Astrocyte (in vitro differentiated cells and primary cell): ENCODE results near the gene UGT1A10. TPM values are rescaled to one million over a fixed set of nuclear protein-coding genes. Genes with fewer than 3 reads are reported as not detected.

Experiments used
- DNase-seq: peaks from one replicate; pipeline ENCODE4 v3.0.0-alpha.2; 2010; ENCODE audit warnings: low read depth
- FAIRE-seq: peaks from 2 replicates; lab custom pipeline; 2011; peaks lifted over from hg19 to GRCh38; lab: Jason Lieb, UNC
- H2AFZ ChIP-seq: 2 replicates; pipeline ENCODE4 v1.6.0; 2012; ENCODE audit warnings: low read depth, low read length, inconsistent platforms
- H3K27ac ChIP-seq: 2 replicates; pipeline ENCODE4 v1.5.1; 2011; ENCODE audit warnings: low read depth, low read length, inconsistent platforms
- H3K27me3 ChIP-seq: 2 replicates; pipeline ENCODE4 v1.6.0; 2011; ENCODE audit warnings: low read length, inconsistent platforms; ENCODE audit not compliant: insufficient read depth
- H3K36me3 ChIP-seq: 2 replicates; pipeline ENCODE4 v1.5.1; 2011; ENCODE audit warnings: low read length, inconsistent platforms; ENCODE audit not compliant: insufficient read depth
- H3K4me1 ChIP-seq: 2 replicates; pipeline ENCODE4 v1.5.1; 2011; ENCODE audit warnings: low read length, inconsistent platforms; ENCODE audit not compliant: insufficient read depth
- H3K4me2 ChIP-seq: 2 replicates; pipeline ENCODE4 v1.6.0; 2012; ENCODE audit warnings: low read length, inconsistent platforms
- H3K4me3 ChIP-seq: 2 replicates; pipeline ENCODE4 v1.5.1; 2011; ENCODE audit warnings: low read depth, mild to moderate bottlenecking, low read length, inconsistent platforms; ENCODE audit not compliant: insufficient read depth
- H3K79me2 ChIP-seq: 2 replicates; pipeline ENCODE4 v1.6.0; 2012; ENCODE audit warnings: mild to moderate bottlenecking, low read length, inconsistent platforms; ENCODE audit not compliant: insufficient read depth
- H3K9ac ChIP-seq: 2 replicates; pipeline ENCODE4 v1.6.0; 2012; ENCODE audit warnings: mild to moderate bottlenecking, low read length, inconsistent platforms
- H3K9me3 ChIP-seq: 2 replicates; pipeline ENCODE4 v1.5.1; 2012; ENCODE audit warnings: low read depth, mild to moderate bottlenecking, low read length, inconsistent platforms; ENCODE audit not compliant: insufficient read depth
- H4K20me1 ChIP-seq: 2 replicates; pipeline ENCODE4 v1.6.0; 2012; ENCODE audit warnings: low read length, inconsistent platforms; ENCODE audit not compliant: insufficient read depth
- H3K27ac Mint-ChIP-seq: one replicate; pipeline ENCODE4 v1.8.0; 2021; ENCODE audit warnings: mild to moderate bottlenecking, mixed read lengths; ENCODE audit not compliant: unreplicated experiment
- H3K27me3 Mint-ChIP-seq: one replicate; pipeline ENCODE4 v1.8.0; 2021; ENCODE audit warnings: low read depth, mixed read lengths; ENCODE audit not compliant: unreplicated experiment
- H3K36me3 Mint-ChIP-seq: one replicate; pipeline ENCODE4 v1.8.0; 2021; ENCODE audit warnings: low read depth, mixed read lengths; ENCODE audit not compliant: unreplicated experiment
- H3K4me1 Mint-ChIP-seq: one replicate; pipeline ENCODE4 v1.8.0; 2021; ENCODE audit warnings: low read depth, mixed read lengths; ENCODE audit not compliant: unreplicated experiment
- H3K4me3 Mint-ChIP-seq: one replicate; pipeline ENCODE4 v1.8.0; 2021; ENCODE audit warnings: mild to moderate bottlenecking, moderate library complexity, mixed read lengths; ENCODE audit not compliant: unreplicated experiment
- H3K9me3 Mint-ChIP-seq: one replicate; pipeline ENCODE4 v1.8.0; 2021; ENCODE audit warnings: mild to moderate bottlenecking, mixed read lengths; ENCODE audit not compliant: unreplicated experiment
- EZH2 ChIP-seq: IDR thresholded peaks from 2 replicates; pipeline ENCODE4 v1.6.1; 2012; ENCODE audit warnings: mild to moderate bottlenecking, low read length, inconsistent platforms; ENCODE audit not compliant: insufficient read depth
- total RNA-seq: library from RNA; stranded (reverse); gene quantifications from 2 replicates; pipeline ENCODE4 v1.2.1, GENCODE V29; 2021
- TF ChIP-seq, protein P1 (sequence below): IDR thresholded peaks from 2 replicates; pipeline ENCODE4 v1.5.1; 2011; ENCODE audit warnings: low read depth, mild to moderate bottlenecking, inconsistent platforms, low read length, moderate library complexity; ENCODE audit not compliant: insufficient read depth

UGT1A10 gene
- total RNA-seq, 1 donor from 2014 or later: not detected

- no peak for TF ChIP-seq EZH2
- TF ChIP-seq, protein P1, sequence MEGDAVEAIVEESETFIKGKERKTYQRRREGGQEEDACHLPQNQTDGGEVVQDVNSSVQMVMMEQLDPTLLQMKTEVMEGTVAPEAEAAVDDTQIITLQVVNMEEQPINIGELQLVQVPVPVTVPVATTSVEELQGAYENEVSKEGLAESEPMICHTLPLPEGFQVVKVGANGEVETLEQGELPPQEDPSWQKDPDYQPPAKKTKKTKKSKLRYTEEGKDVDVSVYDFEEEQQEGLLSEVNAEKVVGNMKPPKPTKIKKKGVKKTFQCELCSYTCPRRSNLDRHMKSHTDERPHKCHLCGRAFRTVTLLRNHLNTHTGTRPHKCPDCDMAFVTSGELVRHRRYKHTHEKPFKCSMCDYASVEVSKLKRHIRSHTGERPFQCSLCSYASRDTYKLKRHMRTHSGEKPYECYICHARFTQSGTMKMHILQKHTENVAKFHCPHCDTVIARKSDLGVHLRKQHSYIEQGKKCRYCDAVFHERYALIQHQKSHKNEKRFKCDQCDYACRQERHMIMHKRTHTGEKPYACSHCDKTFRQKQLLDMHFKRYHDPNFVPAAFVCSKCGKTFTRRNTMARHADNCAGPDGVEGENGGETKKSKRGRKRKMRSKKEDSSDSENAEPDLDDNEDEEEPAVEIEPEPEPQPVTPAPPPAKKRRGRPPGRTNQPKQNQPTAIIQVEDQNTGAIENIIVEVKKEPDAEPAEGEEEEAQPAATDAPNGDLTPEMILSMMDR: no peak
- Histone ChIP-seq H4K20me1 (no peaks in the 10 kb centered on the region), H3K9ac (no peak overlapping the region), H3K4me3 (no peak overlapping the region), H3K9me3 (peaks cover 3% of the 10 kb centered on the region), H3K4me1 (no peaks in the 10 kb centered on the region), H3K4me2 (no peak overlapping the region), H3K36me3 (no peaks in the 10 kb centered on the region), H3K79me2 (no peaks in the 10 kb centered on the region), H2AFZ (no peak overlapping the region), H3K27me3 (no peaks in the 10 kb centered on the region), H3K27ac (no peak overlapping the region)
- Mint-ChIP-seq H3K36me3 (no peaks in the 10 kb centered on the region), H3K4me1 (no peaks in the 10 kb centered on the region), H3K27ac (peak overlapping the region; percentile 45), H3K4me3 (no peak overlapping the region), H3K27me3 (peaks cover 29% of the 10 kb centered on the region), H3K9me3 (peaks cover 6% of the 10 kb centered on the region)
- DNase-seq (no peak), FAIRE-seq (no peak)
Observed at GRCh38 chr2:233792720-233793119, 156.5 kb downstream of the UGT1A10 start.

DNA sequence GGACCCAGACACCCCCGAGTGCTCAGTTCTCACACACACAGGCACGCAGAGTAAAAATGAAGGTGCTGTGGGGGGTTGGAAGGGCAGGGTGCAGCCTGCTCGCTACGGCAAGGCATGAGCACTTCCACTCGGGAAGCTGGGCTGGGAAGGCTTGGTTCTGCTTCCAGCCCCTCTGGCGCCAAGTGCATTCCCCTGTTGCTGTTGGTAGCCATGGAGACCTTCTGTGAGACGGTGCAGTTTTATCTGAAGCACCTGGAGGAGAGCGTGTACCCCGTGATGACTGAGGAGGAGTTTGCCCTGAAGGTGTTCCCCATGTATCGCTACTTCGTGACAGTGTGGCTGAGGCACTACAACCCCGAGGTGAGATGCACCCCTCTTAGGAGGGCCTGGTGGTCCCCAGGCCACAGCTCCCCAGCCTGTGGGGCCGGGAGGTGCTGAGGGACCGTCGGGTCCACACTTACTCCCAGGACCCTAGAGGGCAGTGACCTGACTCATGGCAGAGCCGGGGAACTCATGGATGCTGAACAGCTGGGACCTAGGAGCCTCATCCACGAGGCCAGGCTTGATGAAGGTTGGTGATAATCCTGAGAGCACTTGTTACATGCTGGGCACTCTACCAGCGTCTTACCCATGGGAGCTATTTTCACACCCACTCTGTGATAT lies 157.3 kb downstream of the UGT1A10 start:
- Histone ChIP-seq H2AFZ (no peak overlapping the region), H3K9ac (no peak overlapping the region), H3K4me1 (no peaks in the 10 kb centered on the region), H3K36me3 (no peaks in the 10 kb centered on the region), H3K27me3 (no peaks in the 10 kb centered on the region), H3K79me2 (no peaks in the 10 kb centered on the region), H3K4me2 (no peak overlapping the region), H3K4me3 (no peak overlapping the region), H3K27ac (no peak overlapping the region), H4K20me1 (no peaks in the 10 kb centered on the region), H3K9me3 (peaks cover 3% of the 10 kb centered on the region)
- no peaks in the 10 kb centered on the region for H3K4me1 Mint-ChIP-seq
- H3K9me3 Mint-ChIP-seq: peaks cover 6% of the 10 kb centered on the region
- no peak overlapping the region for H3K4me3 Mint-ChIP-seq
- peaks cover 31% of the 10 kb centered on the region for H3K27me3 Mint-ChIP-seq
- FAIRE-seq: no peak
- no peak for DNase-seq
- H3K27ac Mint-ChIP-seq: no peak overlapping the region
- no peak for TF ChIP-seq EZH2
- H3K36me3 Mint-ChIP-seq: no peaks in the 10 kb centered on the region

- H3K27ac Mint-ChIP-seq: no peak overlapping the region
- DNase-seq: no peak
- no peaks in the 10 kb centered on the region for H3K4me1 Mint-ChIP-seq
- FAIRE-seq: no peak
- no peaks in the 10 kb centered on the region for H3K36me3 Mint-ChIP-seq
- peaks cover 28% of the 10 kb centered on the region for H3K27me3 Mint-ChIP-seq
- no peaks in the 10 kb centered on the region for H4K20me1 ChIP-seq
- TF ChIP-seq, protein P1: no peak
- no peak for TF ChIP-seq EZH2
- no peaks in the 10 kb centered on the region for H3K4me1 ChIP-seq
- peaks cover 3% of the 10 kb centered on the region for H3K9me3 ChIP-seq
- no peaks in the 10 kb centered on the region for H3K79me2 ChIP-seq
- H3K9ac ChIP-seq: no peak overlapping the region
- no peaks in the 10 kb centered on the region for H3K27me3 ChIP-seq
- peaks cover 7% of the 10 kb centered on the region for H3K9me3 Mint-ChIP-seq
- no peaks in the 10 kb centered on the region for H3K36me3 ChIP-seq
- no peak overlapping the region for H3K4me3 ChIP-seq
- H3K4me2 ChIP-seq: no peak overlapping the region
- H3K4me3 Mint-ChIP-seq: no peak overlapping the region
- no peak overlapping the region for H2AFZ ChIP-seq
- no peak overlapping the region for H3K27ac ChIP-seq
Observed at GRCh38 chr2:233794128-233794658, 157.9 kb downstream of the UGT1A10 start.
